ENCODE results near the gene RPL38.

Gene RPL38

DNA sequence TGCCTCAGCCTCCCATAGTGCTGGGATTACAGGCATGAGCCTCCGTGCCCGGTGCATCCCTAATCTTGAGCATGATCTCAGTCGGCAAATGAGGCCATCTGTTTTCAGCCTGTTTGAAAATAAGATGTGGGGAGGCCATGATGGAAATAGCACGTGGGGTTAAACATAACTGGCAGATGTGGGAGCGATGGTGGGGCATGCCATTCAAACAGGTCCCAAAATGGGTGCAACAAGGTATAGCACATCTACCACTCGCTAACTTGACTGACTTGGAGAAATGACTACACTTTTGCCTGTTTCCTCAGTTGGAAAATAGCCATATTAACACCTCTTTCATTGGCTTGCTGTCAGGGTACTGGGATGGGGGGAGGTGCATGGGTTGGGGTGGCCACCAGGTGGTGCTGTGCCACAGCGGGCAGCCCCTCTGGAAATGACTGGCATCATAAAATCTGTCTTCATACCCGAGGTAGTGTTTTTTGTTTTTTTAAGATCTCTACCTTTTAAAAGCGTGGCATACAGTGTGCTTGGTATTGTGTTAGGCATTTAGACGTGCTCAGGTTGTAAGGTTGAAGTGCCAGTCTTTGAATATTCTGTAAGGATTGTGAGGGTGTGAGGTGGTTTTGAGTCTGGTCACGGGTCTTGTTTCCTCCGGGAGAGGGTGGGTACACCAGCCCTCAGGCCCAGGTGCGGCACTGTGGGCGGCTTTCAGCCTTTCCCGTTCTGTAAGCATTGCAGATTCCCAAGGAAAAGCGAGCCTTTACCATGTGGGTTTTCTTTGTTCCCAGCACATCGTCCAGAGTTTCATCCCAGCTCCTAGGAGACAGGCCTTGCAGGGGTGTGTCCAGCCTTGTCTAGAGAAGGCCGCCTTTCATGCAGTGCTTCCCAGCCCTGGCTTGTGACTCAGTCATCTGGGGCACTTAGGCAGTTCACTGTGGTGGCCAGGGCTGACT lies 7.0 kb downstream of the RPL38 start:
- DNase-seq (ENCODE audit: low read depth in 3 of 3): peak; percentile 54 to 76 (median 75)

DNA sequence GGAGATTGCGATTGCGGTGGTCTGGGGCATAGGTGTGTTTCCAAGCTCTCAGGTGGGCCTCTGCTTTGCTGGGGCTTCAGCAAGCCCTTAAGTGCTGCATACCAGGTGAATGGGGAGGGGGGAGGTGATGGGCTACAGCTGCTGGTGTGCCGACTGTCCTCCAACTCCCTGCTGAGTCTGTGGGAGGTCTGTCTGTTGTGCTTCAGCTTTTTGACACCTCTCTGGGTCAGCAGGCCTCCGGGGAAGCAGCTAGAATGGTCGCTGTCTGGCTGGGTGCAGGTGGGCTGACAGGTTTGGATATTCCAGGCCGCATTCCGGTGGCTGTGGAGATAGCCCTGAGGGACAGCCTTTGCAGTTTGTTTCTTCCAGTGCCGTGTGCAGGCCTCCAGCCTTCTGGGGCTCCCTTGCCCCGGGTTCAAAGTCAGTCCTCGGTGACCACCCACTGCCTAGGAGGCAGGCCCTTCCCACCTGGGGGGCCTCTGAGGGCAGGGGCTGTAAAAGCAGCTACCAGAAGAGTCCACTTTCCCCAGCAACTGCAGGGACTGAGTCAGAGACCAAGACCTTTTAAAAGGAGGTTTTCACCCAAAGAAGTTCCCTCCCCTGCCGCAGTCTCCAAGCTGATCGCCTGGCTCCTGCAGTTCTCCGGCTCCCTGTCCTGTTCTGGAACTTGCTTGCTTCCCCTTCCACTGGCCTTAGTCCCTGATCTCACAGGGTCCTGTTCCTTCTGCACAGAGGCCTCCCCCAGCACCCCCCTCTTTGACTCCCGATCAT lies 7.8 kb downstream of the RPL38 start:
- no peak for DNase-seq (ENCODE audit: low read depth in 3 of 3)

DNA sequence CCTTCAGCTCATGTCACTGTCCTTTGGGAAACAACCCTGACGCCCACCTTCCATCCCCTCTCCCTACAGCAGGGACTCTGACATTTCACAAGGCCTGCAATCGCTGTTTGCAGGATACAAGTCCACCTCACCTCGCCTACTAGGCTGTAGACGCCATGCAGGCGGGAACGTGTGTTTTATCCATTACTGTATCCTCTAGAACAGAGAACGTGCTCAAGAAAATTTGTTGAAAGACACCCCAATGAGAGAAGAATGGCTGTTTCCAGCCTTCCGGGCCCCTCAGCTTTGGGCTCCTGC lies 8.4 kb downstream of the RPL38 start:
- no peak for DNase-seq (ENCODE audit: low read depth in 3 of 3)

DNA sequence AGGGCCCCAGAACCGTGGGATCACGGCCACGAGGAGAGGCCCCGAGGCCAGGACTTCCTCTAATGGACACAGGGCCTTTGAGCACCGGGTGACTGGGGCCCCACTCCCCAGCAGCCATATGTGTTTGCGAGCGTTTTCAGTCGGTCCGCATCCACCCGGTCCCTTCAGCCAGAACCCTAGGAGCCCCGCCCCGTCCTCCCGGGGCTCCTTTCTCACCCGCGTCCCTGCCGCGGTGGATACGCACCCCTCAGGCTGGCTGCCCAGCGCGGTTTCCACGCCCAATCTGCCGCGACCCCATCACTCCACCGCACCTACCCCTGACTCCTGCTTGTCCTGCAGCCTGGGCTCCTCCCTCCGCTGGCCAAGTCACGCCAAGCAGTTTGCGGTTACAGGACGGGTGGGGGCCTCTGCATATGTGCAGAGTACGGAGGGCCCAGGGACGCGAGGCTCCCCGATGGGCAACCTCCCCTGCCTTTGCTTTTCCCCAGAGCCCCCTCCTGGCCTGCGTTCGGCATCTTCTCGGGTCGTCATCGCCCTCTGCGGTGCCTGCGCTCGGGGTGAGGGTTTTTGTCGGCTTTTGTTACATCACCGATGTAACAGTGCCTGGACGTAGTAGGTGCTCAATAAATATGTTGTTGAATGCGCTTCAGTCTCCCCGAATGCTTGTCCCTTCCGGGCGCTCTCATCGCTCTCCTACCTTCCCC lies 8.9 kb downstream of the RPL38 start:
- peak in 1 of 3 experiments; percentile 26 for DNase-seq (ENCODE audit: low read depth in 3 of 3)

DNA sequence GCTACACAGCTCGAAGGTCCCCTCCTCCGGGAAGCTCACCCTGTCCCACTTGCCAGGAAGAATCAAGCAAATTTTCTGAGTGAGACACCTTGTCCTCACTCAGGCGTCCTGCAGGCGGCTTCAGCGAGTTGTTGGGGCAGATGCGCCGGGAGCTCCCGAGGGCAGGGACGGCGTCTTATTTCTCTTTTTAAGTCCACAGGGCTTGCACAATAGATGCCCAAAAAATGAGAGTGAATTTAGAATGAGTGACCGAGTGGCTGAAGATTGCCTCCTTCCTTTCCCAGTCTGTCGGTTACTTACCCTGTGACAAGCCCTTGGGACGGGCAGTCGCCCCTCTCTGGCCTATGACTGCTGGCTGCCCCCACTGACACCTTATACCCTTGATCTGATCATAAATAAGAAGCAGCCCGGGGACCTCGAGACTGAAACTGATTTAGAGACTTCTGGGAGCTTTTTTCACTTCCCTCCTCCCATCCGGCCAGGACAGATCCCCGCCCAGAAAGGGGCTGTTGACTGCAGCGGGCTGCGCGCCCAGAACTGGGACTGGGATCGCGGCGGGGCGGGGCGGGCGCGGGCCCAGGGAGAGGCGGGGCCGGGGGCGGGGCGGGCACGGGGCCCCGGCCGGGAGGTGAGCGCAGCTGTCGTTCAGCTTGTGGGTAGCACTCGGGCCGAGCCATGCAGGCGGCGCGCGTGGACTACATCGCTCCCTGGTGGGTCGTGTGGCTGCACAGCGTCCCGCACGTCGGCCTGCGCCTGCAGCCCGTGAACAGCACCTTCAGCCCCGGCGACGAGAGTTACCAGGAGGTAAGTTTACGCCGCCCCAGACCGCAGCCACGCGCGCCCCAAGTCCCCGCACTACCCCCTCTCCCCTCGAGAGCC lies 9.7 kb downstream of the RPL38 start, which contains the start of gene TTYH2:
TSS of gene TTYH2 (plus strand) at position 659 of the 879 bp plus-strand sequence. CDS start at position 676, 17 bp downstream.
- peak in 2 of 3 experiments; percentile 55 to 71 for DNase-seq (ENCODE audit: low read depth in 3 of 3)

DNA sequence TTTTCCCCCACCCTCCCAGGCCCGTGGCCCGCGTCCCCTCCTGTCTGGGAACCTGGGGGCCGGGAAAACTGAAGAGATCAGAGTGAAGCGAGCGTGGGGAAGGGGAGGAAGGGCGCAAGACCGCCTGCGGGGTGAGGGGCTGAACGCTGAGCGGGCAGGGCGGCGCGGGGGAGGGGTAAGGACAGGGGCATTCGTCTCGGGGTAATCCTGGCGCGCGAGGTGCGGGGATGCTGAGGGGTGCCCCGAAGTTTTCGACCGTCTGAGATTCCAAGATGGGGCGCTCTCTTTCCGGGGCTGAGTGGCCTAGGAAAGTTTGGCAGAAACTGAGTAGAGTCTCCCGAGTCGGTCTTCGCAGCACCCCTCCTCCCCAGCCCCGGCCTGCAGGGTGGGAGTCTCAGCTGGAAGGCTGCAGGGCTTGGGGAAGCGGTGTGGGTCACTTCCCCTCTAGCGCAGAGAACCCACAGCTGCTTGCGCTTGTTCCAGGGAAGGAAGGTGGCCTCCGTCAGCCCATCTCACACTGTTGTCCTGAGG lies 10.4 kb downstream of the RPL38 start:
- DNase-seq (ENCODE audit: low read depth in 3 of 3): no peak

DNA sequence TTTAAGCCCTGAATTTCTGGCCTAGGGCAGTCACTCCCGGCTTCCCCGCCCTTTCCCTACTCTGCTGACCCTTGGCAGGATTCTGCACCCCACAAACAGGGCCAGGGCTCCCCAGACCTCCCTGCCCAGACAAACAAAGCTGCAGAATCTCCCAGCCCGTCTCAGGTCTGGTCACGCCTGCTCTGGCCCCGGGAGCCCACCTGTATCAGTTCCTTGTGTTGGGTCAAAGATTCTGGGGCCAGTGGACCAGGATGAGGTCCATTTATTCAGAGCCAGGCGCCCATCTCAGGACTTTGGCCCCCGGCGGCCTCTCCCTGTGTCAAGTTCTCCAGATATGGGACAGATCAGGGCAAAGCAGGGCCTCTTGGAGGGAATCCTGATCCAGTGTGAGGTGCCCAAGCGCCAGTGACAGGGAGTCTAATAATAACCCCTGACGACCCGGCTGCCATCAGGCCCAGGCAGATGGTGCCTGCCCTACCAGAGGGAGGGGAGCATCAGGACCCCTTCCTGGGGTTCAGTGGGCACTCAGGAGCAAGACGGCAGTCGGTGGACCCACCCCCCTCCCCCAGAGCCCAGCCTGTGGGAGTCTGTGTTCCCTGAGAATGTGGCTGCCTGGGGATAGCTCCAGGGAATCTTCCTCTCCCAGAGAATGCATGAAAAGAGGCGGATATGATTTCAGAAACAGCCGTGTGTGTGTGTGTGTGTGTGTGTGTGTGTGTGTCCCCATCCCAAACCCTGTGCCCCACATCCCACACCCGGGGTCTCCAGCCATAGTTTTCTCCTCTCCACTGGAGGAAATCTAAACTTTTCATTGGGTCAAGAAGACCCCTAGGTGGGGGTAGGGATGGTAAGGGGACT lies 11.2 kb downstream of the RPL38 start:
- no peak for DNase-seq (ENCODE audit: low read depth in 3 of 3)

DNA sequence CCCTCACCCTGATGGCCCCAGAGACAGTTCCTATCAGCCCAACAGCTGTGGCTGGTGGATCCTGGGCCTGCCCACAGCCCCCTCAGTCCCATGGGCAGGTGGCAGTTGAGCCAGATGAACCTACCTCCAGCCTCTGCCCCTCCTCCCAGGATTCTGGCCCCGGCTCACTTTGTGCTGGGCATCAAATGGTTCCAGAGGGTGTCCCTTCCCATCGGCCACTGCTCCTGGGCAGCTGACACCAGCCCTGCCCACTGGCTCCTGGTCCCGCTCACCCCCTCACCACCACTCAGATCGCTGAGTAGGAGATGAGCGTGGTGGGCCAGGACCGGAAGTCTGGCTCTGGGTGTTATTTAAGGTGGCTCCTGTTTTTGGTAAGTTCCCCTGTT lies 11.9 kb downstream of the RPL38 start:
- no peak for DNase-seq (ENCODE audit: low read depth in 3 of 3)

DNA sequence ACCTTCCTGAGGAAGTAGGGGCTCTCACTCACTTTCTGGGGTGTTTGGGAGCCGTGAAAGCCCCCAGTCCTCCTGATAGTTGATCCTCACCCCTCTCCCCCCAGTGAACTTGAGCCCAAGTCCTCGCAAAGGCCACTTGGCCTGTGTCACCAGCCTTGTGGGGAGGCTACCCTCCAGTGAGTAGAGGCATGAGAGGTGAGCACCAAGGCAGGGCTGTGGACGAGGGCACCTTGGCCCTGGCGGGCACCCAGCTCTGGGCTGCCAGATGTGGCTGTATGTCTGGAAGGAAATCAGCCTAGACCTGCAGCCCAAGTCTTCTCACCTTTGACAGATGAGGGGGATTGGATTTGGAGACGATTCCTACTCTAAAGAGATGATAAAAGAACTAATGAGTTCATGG lies 13.0 kb downstream of the RPL38 start:
- DNase-seq (ENCODE audit: low read depth in 3 of 3): no peak

DNA sequence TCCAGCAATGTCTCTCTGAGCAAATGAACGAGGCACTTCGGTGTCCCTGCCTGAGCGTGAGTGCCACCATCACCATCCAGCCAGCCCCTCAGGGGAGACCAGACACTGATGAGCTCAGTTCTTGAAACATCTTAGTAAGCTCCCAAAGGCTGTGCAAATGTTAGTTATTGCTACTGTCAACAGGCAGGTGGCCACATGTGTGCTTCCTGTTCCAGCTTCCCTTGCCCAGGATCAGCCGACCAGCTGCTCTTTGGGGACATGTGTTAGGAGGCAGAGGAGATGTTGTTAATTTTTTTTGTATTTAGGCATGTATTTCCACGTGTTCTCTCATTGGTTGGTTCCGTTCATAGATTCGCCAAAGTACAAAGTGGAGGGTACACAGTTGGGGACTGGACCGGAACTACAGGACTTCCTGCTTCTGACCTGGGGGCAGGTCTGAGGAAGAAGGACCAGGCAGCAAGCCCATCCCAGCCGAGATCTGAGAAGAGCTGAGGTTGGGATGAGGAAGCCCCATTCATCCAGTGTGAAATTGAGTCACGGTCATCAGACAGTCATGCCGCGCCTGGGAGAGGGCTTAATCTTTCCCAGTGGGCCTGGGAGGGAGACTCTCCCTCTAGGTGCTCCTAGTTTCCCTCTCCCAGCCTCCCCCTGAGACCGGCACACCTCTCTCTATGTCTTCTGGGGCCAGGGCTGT lies 13.7 kb downstream of the RPL38 start:
- DNase-seq (ENCODE audit: low read depth in 3 of 3): no peak

DNA sequence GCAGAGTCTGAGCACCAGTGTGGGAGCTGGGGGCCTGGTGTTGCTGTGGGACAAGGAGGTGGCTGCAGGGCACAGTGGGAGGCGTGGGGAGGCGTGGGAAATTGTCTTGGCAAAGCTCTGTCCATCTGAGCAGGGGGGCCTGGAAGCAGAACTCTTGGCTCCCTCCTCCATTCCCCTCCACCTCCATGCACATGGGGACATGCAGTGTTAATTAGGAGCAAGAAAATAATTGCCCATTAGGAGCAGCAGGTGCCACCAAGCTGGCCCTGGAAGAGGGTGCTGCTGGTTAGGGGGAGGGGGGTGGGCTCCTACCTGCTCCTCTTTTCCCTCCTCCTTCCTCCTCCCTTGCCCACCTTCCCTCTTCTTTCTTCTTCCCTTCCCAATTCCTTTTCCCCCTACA lies 14.4 kb downstream of the RPL38 start:
- DNase-seq (ENCODE audit: low read depth in 3 of 3): no peak

DNA sequence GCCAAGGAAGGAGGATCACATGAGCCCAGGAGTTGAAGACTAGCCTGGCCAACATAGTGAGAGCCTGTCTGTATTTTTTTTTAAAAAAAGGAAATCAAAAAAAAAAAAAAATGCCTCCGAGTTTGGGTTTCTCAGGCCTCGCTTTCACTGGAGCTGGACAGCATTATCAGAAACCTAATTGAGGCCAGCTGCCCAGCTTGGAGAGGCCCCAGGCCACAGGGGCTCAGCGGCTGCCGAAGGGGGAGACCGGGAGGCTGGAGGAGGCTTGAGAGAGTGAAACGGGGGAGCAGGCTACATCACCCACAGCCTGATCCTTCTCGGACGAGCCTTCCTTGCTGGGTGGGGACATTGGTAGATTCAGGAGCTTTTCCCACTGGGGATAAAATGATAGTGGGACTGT lies 15.0 kb downstream of the RPL38 start:
- DNase-seq (ENCODE audit: low read depth in 3 of 3): no peak

DNA sequence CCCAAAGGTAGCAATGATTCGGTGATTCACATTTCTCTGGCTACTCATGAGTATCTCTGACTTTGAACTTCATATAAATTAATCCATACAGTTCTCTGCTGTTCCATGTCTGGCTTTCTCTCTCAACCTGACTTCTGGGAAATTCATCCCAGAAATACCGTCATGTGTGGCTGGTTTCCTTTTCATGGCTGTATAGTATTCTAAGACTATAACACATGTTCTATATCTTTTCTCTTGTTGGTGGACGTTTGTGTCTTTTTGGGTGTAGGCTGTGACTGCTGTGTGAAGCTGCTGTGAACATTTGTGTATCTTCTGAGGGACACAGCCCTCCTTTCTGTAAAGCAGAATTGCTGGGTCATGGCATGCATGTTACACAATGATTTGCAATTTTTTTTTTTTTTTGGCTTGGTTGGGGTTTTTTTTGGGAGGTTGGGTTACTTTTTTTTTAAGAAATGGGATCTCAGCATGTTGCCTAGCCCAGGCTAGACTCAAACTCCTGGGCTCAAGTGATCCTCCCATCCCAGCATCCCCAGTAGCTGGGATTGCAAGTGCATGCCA lies 16.2 kb downstream of the RPL38 start:
- DNase-seq (ENCODE audit: low read depth in 3 of 3): no peak

DNA sequence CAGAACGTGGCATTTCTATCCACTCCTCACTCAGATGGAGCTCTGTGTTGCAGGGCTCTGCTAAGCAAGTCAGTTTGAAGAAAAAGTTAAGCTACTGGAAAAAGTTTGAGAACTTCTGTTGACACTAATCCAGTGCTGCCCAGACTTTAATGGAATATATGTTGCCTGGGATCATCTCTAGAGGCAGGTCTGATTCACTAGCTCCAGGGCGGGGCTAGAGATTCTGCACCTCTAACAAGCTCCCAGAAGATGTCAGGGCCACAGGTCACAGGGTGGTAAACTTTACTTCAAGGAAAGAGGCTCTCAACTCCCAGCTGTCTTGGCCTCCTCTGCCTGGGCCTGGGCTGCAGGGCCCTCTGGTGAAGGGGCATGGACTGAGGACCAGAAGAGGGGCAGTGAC lies 16.7 kb downstream of the RPL38 start:
- no peak for DNase-seq (ENCODE audit: low read depth in 3 of 3)

DNA sequence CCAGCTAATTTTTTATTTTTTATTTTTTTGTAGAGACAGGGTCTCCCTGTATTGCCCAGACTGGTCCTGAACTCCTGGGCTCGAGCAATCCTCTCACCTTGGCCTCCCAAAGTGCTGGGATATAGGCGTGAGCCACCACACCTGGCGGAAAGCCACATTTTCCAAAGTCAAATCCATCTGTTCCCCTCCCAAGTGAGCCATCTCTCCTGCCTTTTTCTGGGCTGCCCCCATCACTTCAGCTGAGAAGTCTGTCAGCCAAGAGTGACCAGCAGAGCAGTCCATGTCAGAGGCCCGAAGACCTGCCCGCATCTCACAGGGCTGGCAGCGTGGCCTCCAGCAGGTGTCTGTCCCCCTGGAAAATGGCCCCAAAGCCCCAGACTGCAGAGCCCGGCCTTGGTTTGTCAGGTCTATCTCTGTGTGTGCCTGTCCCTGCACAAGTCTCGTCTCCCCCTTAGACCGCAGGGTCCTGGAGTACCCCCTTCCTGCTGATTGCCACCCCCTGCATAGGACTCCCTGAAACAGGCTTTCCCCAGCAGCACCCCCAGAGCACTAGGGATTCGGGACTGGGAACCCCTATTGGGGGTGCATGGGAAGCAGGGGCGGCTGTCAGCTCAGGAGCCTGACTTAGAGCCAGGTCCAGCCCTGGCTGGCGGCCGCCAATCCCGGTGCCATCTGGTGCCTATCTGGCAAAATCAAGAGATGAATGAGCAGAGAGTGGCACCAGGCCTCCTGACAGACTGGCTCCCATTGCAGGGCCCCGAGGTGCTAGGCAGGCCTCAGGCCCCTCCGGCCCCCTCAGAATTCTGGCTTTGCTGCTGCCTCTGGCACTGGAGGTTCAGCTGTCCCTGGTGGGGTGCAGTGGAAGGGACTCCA lies 17.7 kb downstream of the RPL38 start:
- no peak for DNase-seq (ENCODE audit: low read depth in 3 of 3)

DNA sequence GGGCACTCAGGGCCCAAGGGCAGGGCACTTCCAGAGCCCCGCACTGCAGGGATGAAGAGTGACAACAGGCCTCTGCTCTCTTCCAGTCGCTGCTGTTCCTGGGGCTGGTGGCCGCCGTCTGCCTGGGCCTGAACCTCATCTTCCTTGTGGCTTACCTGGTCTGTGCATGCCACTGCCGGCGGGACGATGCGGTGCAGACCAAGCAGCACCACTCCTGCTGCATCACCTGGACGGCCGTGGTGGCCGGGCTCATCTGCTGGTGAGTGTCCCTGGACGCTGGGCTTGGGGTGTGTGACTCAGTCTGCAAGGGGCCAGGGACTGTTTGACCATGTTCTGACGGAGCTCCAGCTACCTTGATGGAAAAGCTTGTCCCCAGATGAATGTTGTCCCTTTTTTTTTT lies 18.9 kb downstream of the RPL38 start:
- DNase-seq (ENCODE audit: low read depth in 3 of 3): no peak

DNA sequence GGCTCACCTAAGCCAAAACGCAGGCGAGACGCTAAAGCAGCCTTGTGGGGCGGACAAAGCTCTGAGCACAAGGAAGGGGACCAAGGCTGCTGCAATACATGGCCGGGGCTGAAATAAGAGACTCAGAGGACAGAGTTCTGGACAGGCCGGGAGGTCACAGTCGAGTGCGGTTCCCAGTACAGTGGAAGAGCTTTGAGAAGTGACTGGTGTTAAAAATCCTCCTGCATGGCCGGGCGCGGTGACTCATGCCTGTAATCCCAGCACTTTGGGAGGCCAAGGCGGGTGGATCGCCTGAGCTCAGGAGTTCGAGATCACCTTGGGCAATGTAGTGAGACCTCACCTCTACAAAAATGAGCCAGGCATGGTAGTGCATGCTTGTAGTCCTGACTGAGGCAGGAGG lies 20.4 kb downstream of the RPL38 start:
- DNase-seq (ENCODE audit: low read depth in 3 of 3): no peak

Data from stimulated activated CD4-positive, alpha-beta T cell treated with anti-CD3 and anti-CD28 coated beads, TNF-alpha, amount 100 ng/mL, for 24 hours (primary cell).